Measurements from ENCODE around the gene MKRN2. TPM values are rescaled to one million over a fixed set of nuclear protein-coding genes. Genes with fewer than 3 reads are reported as not detected.

MKRN2 gene
- total and polyA plus RNA-seq, 2 of the 13 experiments (the other 11 are each of a cell fraction or from before 2014, with no cell fraction given), result 25.5 to 34.3 TPM

DNA sequence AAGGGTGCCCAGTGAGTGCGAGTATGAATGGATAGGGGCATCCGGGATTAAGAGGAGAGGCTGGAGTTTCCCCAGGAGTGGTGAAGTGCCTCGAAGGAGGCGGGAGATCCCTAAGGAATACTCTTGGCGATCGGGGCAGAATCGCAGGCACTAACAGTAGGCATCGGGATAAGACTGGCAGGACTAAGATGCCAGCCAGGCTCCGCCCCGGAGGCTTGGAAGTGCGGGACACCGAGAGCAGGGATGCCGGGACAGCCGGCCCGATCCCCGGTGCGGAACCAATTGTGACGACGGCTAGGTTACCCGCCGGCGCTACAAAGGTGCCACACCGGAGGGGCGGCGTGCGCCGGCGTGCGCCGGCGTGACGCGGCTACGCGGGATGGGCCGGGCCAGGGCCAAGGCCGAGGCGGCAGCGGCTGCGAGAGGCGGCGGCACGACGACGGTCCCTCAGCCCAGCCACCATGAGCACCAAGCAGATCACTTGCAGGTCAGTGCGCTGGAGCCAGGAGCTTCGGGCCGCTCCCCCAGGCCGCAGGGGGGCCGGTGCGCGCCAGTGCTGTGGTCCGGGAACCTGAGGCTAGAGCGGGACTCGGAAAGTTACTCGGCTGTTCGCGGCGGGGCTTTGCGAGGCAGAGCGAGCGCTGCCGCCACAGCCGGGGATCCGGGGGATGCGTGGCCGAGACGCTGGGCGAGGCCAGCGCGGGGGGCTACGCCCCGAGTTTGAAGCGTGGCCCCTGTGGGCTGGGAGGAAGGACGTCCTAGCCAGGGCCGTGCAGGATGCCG lies at the start of gene MKRN2 (continued):
- TF ChIP-seq YEATS2 (CRISPR knock-in tag; IDR thresholded peaks at IDR 0.05; ENCODE audit: borderline replicate concordance), result peak; percentile 69; the same call in 1 of the 2 replicates
- peak; percentile 31; the same call in 1 of the 2 replicates for TF ChIP-seq ZNF33B (CRISPR knock-in tag; IDR thresholded peaks at IDR 0.05)
- TF ChIP-seq ZNF343 (CRISPR knock-in tag; IDR thresholded peaks at IDR 0.05), result peak; percentile 80
- peak; percentile 47; the same call in 1 of the 2 replicates for TF ChIP-seq ZNF24 (IDR thresholded peaks at IDR 0.05)
- no peak for TF ChIP-seq SMYD3 (CRISPR knock-in tag; IDR thresholded peaks at IDR 0.05)
- TF ChIP-seq POLR2AphosphoS5 (IDR thresholded peaks at IDR 0.05; ENCODE audit: low read depth, low read length), result peak; percentile 84
- TF ChIP-seq NCOA2 (CRISPR knock-in tag; IDR thresholded peaks at IDR 0.05), result peak; percentile 22; the same call in 1 of the 2 replicates
- TF ChIP-seq, protein P1, sequence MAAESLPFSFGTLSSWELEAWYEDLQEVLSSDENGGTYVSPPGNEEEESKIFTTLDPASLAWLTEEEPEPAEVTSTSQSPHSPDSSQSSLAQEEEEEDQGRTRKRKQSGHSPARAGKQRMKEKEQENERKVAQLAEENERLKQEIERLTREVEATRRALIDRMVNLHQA (CRISPR knock-in tag; IDR thresholded peaks at IDR 0.05), result no peak

DNA sequence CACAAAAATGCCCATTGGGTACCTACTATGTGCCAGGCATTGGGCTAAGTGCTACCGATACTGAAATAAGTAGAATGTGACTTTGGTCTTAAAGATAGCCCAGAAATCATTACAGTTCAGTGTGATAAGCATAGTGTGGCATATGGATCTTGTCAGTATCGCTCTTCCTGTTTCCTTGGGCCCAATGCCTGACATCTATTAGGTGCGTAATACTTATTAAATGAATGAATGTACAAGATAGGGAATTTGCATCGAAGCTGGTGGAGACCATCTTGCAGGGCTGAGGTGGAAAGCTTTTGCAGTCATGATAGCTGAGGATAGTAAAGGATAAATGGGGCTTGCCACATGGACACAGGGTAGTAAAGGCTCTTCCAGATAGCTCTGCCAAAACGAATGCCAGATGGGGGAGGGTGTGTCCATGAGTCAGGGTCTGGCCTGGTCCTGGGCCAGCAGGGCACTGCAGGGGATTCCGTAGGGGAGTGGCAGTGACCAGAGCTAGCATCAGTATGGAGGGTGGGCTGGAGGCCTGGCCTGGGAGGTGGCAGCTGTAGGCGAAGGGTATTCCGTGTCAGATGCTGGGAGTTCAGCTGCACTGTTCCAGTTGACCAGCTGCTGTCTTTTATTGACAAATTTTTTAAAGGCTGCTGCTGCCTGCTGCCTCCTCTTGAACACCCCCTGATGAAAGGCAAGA lies 49.2 kb upstream of the MKRN2 start:
- H3K27ac ChIP-seq (ENCODE audit: extremely low read length, insufficient read depth, low read length), result no peak overlapping the region
- 94% methylated on average over 6 of the region's 8 CpGs for WGBS (ENCODE audit: low lambda C conversion rate)
- DNase-seq (ENCODE audit: low spot score), result no peak

More for the DNA sequence above, 49.2 kb upstream of the MKRN2 start:
- TF ChIP-seq ATM (IDR thresholded peaks at IDR 0.05; ENCODE audit: borderline replicate concordance), result no peak
- TF ChIP-seq KDM4B (CRISPR knock-in tag; IDR thresholded peaks at IDR 0.05), result no peak
- Histone ChIP-seq H2AFZ (ENCODE audit: low read length) (no peak overlapping the region), H3K9me3 (ENCODE audit: low read length) (no peaks in the 10 kb centered on the region), H3K36me3 (replicated peaks in 1 of 2; ENCODE audit: control insufficient read depth in 1 of 2, insufficient read depth in 2 of 2, low read length in 2 of 2) (peaks cover 18 to 39% of the 10 kb centered on the region in 2 experiments; a peak in 4 of 5 replicates), H3K4me3 (replicated peaks in 1 of 3; ENCODE audit: insufficient read depth in 1 of 3, low read depth in 2 of 3, low read length in 3 of 3) (no peak overlapping the region), H3K9ac (ENCODE audit: insufficient read depth, low read depth, low read length) (no peak overlapping the region), H3K79me2 (ENCODE audit: insufficient read depth, low read length) (no peaks in the 10 kb centered on the region), H3K27me3 (ENCODE audit: control insufficient read depth in 1 of 2, insufficient read depth in 2 of 2, low read length in 2 of 2) (no peaks in the 10 kb centered on the region), H3K4me2 (ENCODE audit: low read depth, low read length) (no peak overlapping the region), H4K20me1 (ENCODE audit: insufficient read depth, low read length) (no peaks in the 10 kb centered on the region), H3K4me1 (ENCODE audit: insufficient read depth, low read length) (no peaks in the 10 kb centered on the region)
- in situ Hi-C loops (cut with HindIII; ENCODE audit: extremely low pct_ligation_motif_present, low pct_unique_long_range_greater_than_20kb) (no loop called here), intact Hi-C loops (cut with micrococcal nuclease; ENCODE audit: unreplicated experiment) (no loop called here)
- ATAC-seq (no peak), FAIRE-seq (no peak)
- ChIA-PET POLR2A (interaction anchor here (1.3 kb wide), 1 partner anchor 23 kb away, joined by 3 read pairs; the partner anchor contains the start of gene TSEN2), CTCF (ENCODE audit: low intra/inter-chr PET ratio, low total read pairs) (no interaction called here)
- BruUV-seq (replicated peaks), result no TSS peak
